ENCODE results near the gene SLC6A19. TPM values are rescaled to one million over a fixed set of nuclear protein-coding genes. Genes with fewer than 3 reads are reported as not detected.

SLC6A19 gene
- total RNA-seq, 2 donors from 2014 or later: 0.09 to 0.17 TPM

- TF ChIP-seq POLR2A (IDR thresholded peaks at IDR 0.05) (no peak), CTCF (IDR thresholded peaks at IDR 0.05) (no peak), POLR2AphosphoS5 (IDR thresholded peaks at IDR 0.05) (no peak)
- DNase-seq (ENCODE audit: low spot score): no peak
- Histone ChIP-seq H3K4me1 (replicated peaks) (no peaks in the 10 kb centered on the region), H3K36me3 (no peaks in the 10 kb centered on the region), H3K27ac (no peak overlapping the region), H3K9me3 (no peaks in the 10 kb centered on the region), H3K27me3 (replicated peaks; ENCODE audit: insufficient read depth) (no peaks in the 10 kb centered on the region), H3K4me3 (no peak overlapping the region)
- 90% methylated on average over 22 of the region's 22 CpGs for WGBS
- intact Hi-C loops (cut with DNase I): no loop called here
These were observed 69.0 kb downstream of the SLC6A19 start for GRCh38 chr5:1270426-1270825.

- intact Hi-C loops (cut with DNase I): no loop called here
- no peak for TF ChIP-seq POLR2A (IDR thresholded peaks at IDR 0.05)
- no peak for TF ChIP-seq POLR2AphosphoS5 (IDR thresholded peaks at IDR 0.05)
- no peak for TF ChIP-seq CTCF (IDR thresholded peaks at IDR 0.05)
- Histone ChIP-seq H3K9me3 (no peaks in the 10 kb centered on the region), H3K4me3 (no peak overlapping the region), H3K36me3 (no peaks in the 10 kb centered on the region), H3K27me3 (replicated peaks; ENCODE audit: insufficient read depth) (no peaks in the 10 kb centered on the region), H3K27ac (no peak overlapping the region), H3K4me1 (replicated peaks) (no peaks in the 10 kb centered on the region)
- DNase-seq (ENCODE audit: low spot score): no peak
- 91% methylated on average over 38 of the region's 39 CpGs for WGBS
These were observed 69.8 kb downstream of the SLC6A19 start for GRCh38 chr5:1270933-1271914.

- 94% methylated on average over 20 of the region's 21 CpGs for WGBS
- DNase-seq (ENCODE audit: low spot score): no peak
- Histone ChIP-seq H3K4me1 (replicated peaks) (no peaks in the 10 kb centered on the region), H3K27ac (no peak overlapping the region), H3K27me3 (replicated peaks; ENCODE audit: insufficient read depth) (no peaks in the 10 kb centered on the region), H3K9me3 (no peaks in the 10 kb centered on the region), H3K36me3 (no peaks in the 10 kb centered on the region), H3K4me3 (no peak overlapping the region)
- TF ChIP-seq POLR2A (IDR thresholded peaks at IDR 0.05) (no peak), POLR2AphosphoS5 (IDR thresholded peaks at IDR 0.05) (no peak), CTCF (IDR thresholded peaks at IDR 0.05) (no peak)
- intact Hi-C loops (cut with DNase I): no loop called here
These were observed 70.8 kb downstream of the SLC6A19 start for GRCh38 chr5:1272201-1272600.

GRCh38 chr5:1273745-1274144 is 72.3 kb downstream of the SLC6A19 start:
- Histone ChIP-seq H3K9me3 (no peaks in the 10 kb centered on the region), H3K4me1 (replicated peaks) (no peaks in the 10 kb centered on the region), H3K27ac (no peak overlapping the region), H3K4me3 (no peak overlapping the region), H3K36me3 (no peaks in the 10 kb centered on the region), H3K27me3 (replicated peaks; ENCODE audit: insufficient read depth) (no peaks in the 10 kb centered on the region)
- intact Hi-C loops (cut with DNase I): no loop called here
- DNase-seq (ENCODE audit: low spot score): no peak
- 97% methylated on average over 14 of the region's 20 CpGs for WGBS
- TF ChIP-seq CTCF (IDR thresholded peaks at IDR 0.05) (no peak), POLR2A (IDR thresholded peaks at IDR 0.05) (no peak), POLR2AphosphoS5 (IDR thresholded peaks at IDR 0.05) (no peak)

- 73% methylated on average over 16 of the region's 16 CpGs for WGBS
- DNase-seq (ENCODE audit: low spot score): no peak
These were observed 73.1 kb downstream of the SLC6A19 start for GRCh38 chr5:1274471-1274870.

More at GRCh38 chr5:1274471-1274870, 73.1 kb downstream of the SLC6A19 start:
- H3K4me3 ChIP-seq: no peak overlapping the region
- H3K27me3 ChIP-seq (replicated peaks; ENCODE audit: insufficient read depth): no peaks in the 10 kb centered on the region
- no peak for TF ChIP-seq POLR2A (IDR thresholded peaks at IDR 0.05)
- TF ChIP-seq POLR2AphosphoS5 (IDR thresholded peaks at IDR 0.05): no peak
- TF ChIP-seq CTCF (IDR thresholded peaks at IDR 0.05): no peak
- H3K9me3 ChIP-seq: no peaks in the 10 kb centered on the region
- intact Hi-C loops (cut with DNase I): no loop called here
- no peak overlapping the region for H3K27ac ChIP-seq
- no peaks in the 10 kb centered on the region for H3K4me1 ChIP-seq (replicated peaks)
- no peaks in the 10 kb centered on the region for H3K36me3 ChIP-seq

Data from prostate gland (tissue), 2 donors.